HL-60 (cell line): Measurements from ENCODE around the gene KCNQ1.

Experiments used
- DNase-seq, 2 experiments: peaks; one replicate each; pipeline ENCODE4 v3.0.0-alpha.2; 2010 to 2020; ENCODE audit warnings: low read depth in 1 of 2, low spot score in 1 of 2
- H3K27ac ChIP-seq: fragments of 250-450 bp; sonication (Bioruptor Pico); replicated peaks from 2 replicates; pipeline ENCODE4 v1.5.1; 2020; ENCODE audit warnings: mild to moderate bottlenecking, moderate library complexity
- H3K27me3 ChIP-seq: fragments of 250-450 bp; sonication (Bioruptor Pico); 2 replicates; pipeline ENCODE4 v1.5.1; 2021; ENCODE audit warnings: mild to moderate bottlenecking, moderate library complexity; ENCODE audit not compliant: insufficient read depth, poor library complexity, severe bottlenecking
- H3K4me3 ChIP-seq: replicated peaks from 2 replicates; pipeline ENCODE4 v1.5.1; 2011; ENCODE audit warnings: mild to moderate bottlenecking, control low read depth, low read length; ENCODE audit not compliant: insufficient read depth
- CTCF ChIP-seq: IDR thresholded peaks from one replicate; pipeline ENCODE4 v1.5.1; 2011; ENCODE audit warnings: low read length, control low read depth, inconsistent platforms; ENCODE audit not compliant: insufficient read depth
- GABPA ChIP-seq: IDR thresholded peaks from 2 replicates; pipeline ENCODE4 v1.6.1; 2012; ENCODE audit warnings: low read depth
- POLR2AphosphoS5 ChIP-seq: IDR thresholded peaks from 2 replicates; pipeline ENCODE4 v1.6.1; 2012; ENCODE audit warnings: low read depth
- REST ChIP-seq: IDR thresholded peaks from 2 replicates; pipeline ENCODE4 v1.6.1; 2012; ENCODE audit warnings: low read depth; ENCODE audit not compliant: insufficient replicate concordance
- SPI1 ChIP-seq: IDR thresholded peaks from 2 replicates; pipeline ENCODE4 v1.6.1; 2012; ENCODE audit warnings: low read depth, mild to moderate bottlenecking, borderline replicate concordance

The KCNQ1 gene

GRCh38 chr11:2883640-2883978 lies 438.8 kb downstream of the KCNQ1 start:
- no peak overlapping the region for H3K27ac ChIP-seq
- H3K4me3 ChIP-seq: no peak overlapping the region
- peaks cover 29% of the 10 kb centered on the region for H3K27me3 ChIP-seq
- TF ChIP-seq POLR2AphosphoS5: no peak
- TF ChIP-seq SPI1: no peak
- no peak for TF ChIP-seq REST
- no peak for TF ChIP-seq GABPA
- TF ChIP-seq CTCF: no peak
- DNase-seq: no peak

GRCh38 chr11:2883979-2884815 lies 439.4 kb downstream of the KCNQ1 start:
- no peak for DNase-seq

More at GRCh38 chr11:2883979-2884815, 439.4 kb downstream of the KCNQ1 start:
- H3K27ac ChIP-seq: no peak overlapping the region
- H3K4me3 ChIP-seq: 0 out of 2 replicates have a peak overlapping the region, but pooled peaks have one; percentile 10
- peaks cover 29% of the 10 kb centered on the region for H3K27me3 ChIP-seq
- TF ChIP-seq SPI1 (no peak), GABPA (no peak), POLR2AphosphoS5 (no peak), REST (no peak), CTCF (no peak)
